ENCODE results near the gene BLNK.

DNA sequence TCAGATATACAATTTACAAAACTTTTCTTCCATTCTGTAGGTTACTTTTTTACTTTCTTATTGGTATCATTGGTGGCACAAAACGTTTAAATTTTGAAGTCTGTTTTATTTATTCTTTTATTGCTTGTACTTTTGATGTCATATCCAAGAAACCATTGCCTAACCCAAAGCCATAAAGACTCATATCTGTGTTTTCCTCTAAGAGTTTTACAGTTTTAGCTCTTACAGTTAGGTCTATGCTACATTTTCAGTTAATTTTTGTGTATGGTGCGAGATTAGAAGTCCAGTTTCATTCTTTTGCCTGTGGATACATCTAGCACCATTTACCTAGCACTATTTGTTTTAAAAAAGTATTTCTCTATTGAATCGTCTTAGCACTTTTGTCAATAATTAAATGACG is 53.7 kb downstream of the BLNK start:
- TF ChIP-seq POLR2A (IDR thresholded peaks at IDR 0.05): no peak
- TF ChIP-seq, protein P1, sequence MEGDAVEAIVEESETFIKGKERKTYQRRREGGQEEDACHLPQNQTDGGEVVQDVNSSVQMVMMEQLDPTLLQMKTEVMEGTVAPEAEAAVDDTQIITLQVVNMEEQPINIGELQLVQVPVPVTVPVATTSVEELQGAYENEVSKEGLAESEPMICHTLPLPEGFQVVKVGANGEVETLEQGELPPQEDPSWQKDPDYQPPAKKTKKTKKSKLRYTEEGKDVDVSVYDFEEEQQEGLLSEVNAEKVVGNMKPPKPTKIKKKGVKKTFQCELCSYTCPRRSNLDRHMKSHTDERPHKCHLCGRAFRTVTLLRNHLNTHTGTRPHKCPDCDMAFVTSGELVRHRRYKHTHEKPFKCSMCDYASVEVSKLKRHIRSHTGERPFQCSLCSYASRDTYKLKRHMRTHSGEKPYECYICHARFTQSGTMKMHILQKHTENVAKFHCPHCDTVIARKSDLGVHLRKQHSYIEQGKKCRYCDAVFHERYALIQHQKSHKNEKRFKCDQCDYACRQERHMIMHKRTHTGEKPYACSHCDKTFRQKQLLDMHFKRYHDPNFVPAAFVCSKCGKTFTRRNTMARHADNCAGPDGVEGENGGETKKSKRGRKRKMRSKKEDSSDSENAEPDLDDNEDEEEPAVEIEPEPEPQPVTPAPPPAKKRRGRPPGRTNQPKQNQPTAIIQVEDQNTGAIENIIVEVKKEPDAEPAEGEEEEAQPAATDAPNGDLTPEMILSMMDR (IDR thresholded peaks at IDR 0.05): no peak
